ENCODE data around the gene STARD3.

GRCh38 chr17:39659279-39660010, 22.5 kb downstream of the STARD3 start:
- TF ChIP-seq ZFX (CRISPR knock-in tag; IDR thresholded peaks at IDR 0.05; ENCODE audit: low read depth) (no peak), PATZ1 (CRISPR knock-in tag; IDR thresholded peaks at IDR 0.05) (no peak), CTCF (CRISPR knock-in tag; IDR thresholded peaks at IDR 0.05) (no peak), BHLHE40 (IDR thresholded peaks at IDR 0.05; ENCODE audit: low read length) (no peak), POLR2A (IDR thresholded peaks at IDR 0.05; ENCODE audit: insufficient read depth in 1 of 2, low read depth in 2 of 2, low read length in 2 of 2) (no peak), ZBTB1 (CRISPR knock-in tag; IDR thresholded peaks at IDR 0.05; ENCODE audit: borderline replicate concordance) (no peak)

Data from HepG2 (cell line).